ENCODE results near the gene CD300LF. TPM values are rescaled to one million over a fixed set of nuclear protein-coding genes. Genes with fewer than 3 reads are reported as not detected.

Gene CD300LF
- total and polyA plus RNA-seq, 2 experiments from 2014 or later, result not detected

GRCh38 chr17:74759941-74760340 lies 47.2 kb upstream of the CD300LF start (continued):
- TF ChIP-seq ZNF462 (CRISPR knock-in tag; IDR thresholded peaks at IDR 0.05), result no peak

- peaks cover 46% of the 10 kb centered on the region for H4K20me1 ChIP-seq (replicated peaks; ENCODE audit: insufficient read depth)
- TF ChIP-seq CTCF (conservative IDR thresholded peaks at IDR 0.05; ENCODE audit: low read depth in 2 of 2) (peak in 1 of 2 experiments; percentile 12; a peak in 1 of 4 replicates), ZNF331 (CRISPR knock-in tag; IDR thresholded peaks at IDR 0.05; ENCODE audit: low read depth) (no peak)
- ATAC-seq (peak; percentile 12), DNase-seq (ENCODE audit: low spot score) (no peak)
- H3K9me3 Mint-ChIP-seq, result no peaks in the 10 kb centered on the region
- H3K36me3 Mint-ChIP-seq (ENCODE audit: low read depth), result no peaks in the 10 kb centered on the region; the same call in 1 of the 3 replicates
- peaks cover 41% of the 10 kb centered on the region for H3K4me1 ChIP-seq (ENCODE audit: insufficient read depth)
- H3K27me3 ChIP-seq (ENCODE audit: insufficient read depth), result no peaks in the 10 kb centered on the region
- no peaks in the 10 kb centered on the region for H3F3A ChIP-seq (replicated peaks; ENCODE audit: low read depth)
- peak overlapping the region; percentile 44; the same call in 1 of the 3 replicates for H3K4me3 Mint-ChIP-seq
- H3K27me3 Mint-ChIP-seq (ENCODE audit: insufficient read depth, low read depth, poor library complexity), result peaks cover 12% of the 10 kb centered on the region
- no peaks in the 10 kb centered on the region for H3K36me3 ChIP-seq (ENCODE audit: insufficient read depth)
- no peak overlapping the region for H2AFZ ChIP-seq
- no peaks in the 10 kb centered on the region for H3K9me2 ChIP-seq (ENCODE audit: insufficient read depth)
- peak overlapping the region; percentile 35; the same call in 1 of the 2 replicates for H3K4me3 ChIP-seq
- H3K79me2 ChIP-seq (replicated peaks; ENCODE audit: insufficient read depth), result peaks cover 66% of the 10 kb centered on the region
- H3K27ac ChIP-seq (ENCODE audit: low read depth), result peak overlapping the region; percentile 76
- peak overlapping the region; percentile 71 for H3K4me2 ChIP-seq
- H3K4me1 Mint-ChIP-seq, result peaks cover 60% of the 10 kb centered on the region
- peak overlapping the region; percentile 96 for H3K27ac Mint-ChIP-seq
These were observed 46.6 kb upstream of the CD300LF start for GRCh38 chr17:74759243-74759801.

Data from GM23338 (cell line).